ENCODE measurements around the gene GPC6.
A peak's percentile ranks its signal among the peaks of the same experiment; 100 is the strongest.

The GPC6 gene

GRCh38 chr13:93496985-93497673 lies 270.5 kb downstream of the GPC6 start:
- DNase-seq (ENCODE audit: low spot score): no peak
- FAIRE-seq: no peak

GRCh38 chr13:93499991-93500390 lies 273.4 kb downstream of the GPC6 start:
- no peak for DNase-seq (ENCODE audit: low spot score)
- no peak for FAIRE-seq

GRCh38 chr13:93502071-93502470 lies 275.5 kb downstream of the GPC6 start:
- DNase-seq (ENCODE audit: low spot score) (no peak), FAIRE-seq (no peak)

GRCh38 chr13:93502987-93503615 lies 276.5 kb downstream of the GPC6 start:
- DNase-seq (ENCODE audit: low spot score): no peak

GRCh38 chr13:93505104-93505952 lies 278.7 kb downstream of the GPC6 start:
- DNase-seq (ENCODE audit: low spot score) (no peak), FAIRE-seq (no peak)

More at GRCh38 chr13:93502987-93503615, 276.5 kb downstream of the GPC6 start:
- no peak for FAIRE-seq

GRCh38 chr13:93511011-93511410 lies 284.4 kb downstream of the GPC6 start:
- FAIRE-seq (no peak), DNase-seq (ENCODE audit: low spot score) (no peak)

- FAIRE-seq (no peak), DNase-seq (ENCODE audit: low spot score) (no peak)
Observed at GRCh38 chr13:93515267-93515666, 288.7 kb downstream of the GPC6 start.

- no peak for FAIRE-seq
- no peak for DNase-seq (ENCODE audit: low spot score)
Observed at GRCh38 chr13:93517658-93518057, 291.1 kb downstream of the GPC6 start.

GRCh38 chr13:93521307-93521706 lies 294.7 kb downstream of the GPC6 start:
- FAIRE-seq (no peak), DNase-seq (ENCODE audit: low spot score) (no peak)

GRCh38 chr13:93522501-93522900 lies 295.9 kb downstream of the GPC6 start:
- peak; percentile 50 for DNase-seq (ENCODE audit: low spot score)
- peak; percentile 79 for FAIRE-seq

- DNase-seq (ENCODE audit: low spot score) (no peak), FAIRE-seq (no peak)
Observed at GRCh38 chr13:93525087-93525486, 298.5 kb downstream of the GPC6 start.

GRCh38 chr13:93527748-93528297 lies 301.2 kb downstream of the GPC6 start:
- no peak for FAIRE-seq

GRCh38 chr13:93529961-93530360 lies 303.4 kb downstream of the GPC6 start:
- DNase-seq (ENCODE audit: low spot score) (no peak), FAIRE-seq (no peak)

More at GRCh38 chr13:93527748-93528297, 301.2 kb downstream of the GPC6 start:
- no peak for DNase-seq (ENCODE audit: low spot score)

- DNase-seq (ENCODE audit: low spot score): no peak
- FAIRE-seq: no peak
Observed at GRCh38 chr13:93534181-93534700, 307.6 kb downstream of the GPC6 start.

- FAIRE-seq (no peak), DNase-seq (ENCODE audit: low spot score) (peak; percentile 35)
Observed at GRCh38 chr13:93535251-93535650, 308.6 kb downstream of the GPC6 start.

- no peak for FAIRE-seq
Observed at GRCh38 chr13:93539914-93540313, 313.3 kb downstream of the GPC6 start.

GRCh38 chr13:93547886-93548285 lies 321.3 kb downstream of the GPC6 start:
- no peak for DNase-seq (ENCODE audit: low spot score)
- FAIRE-seq: no peak

More at GRCh38 chr13:93539914-93540313, 313.3 kb downstream of the GPC6 start:
- no peak for DNase-seq (ENCODE audit: low spot score)

- DNase-seq (ENCODE audit: low spot score) (peak; percentile 8), FAIRE-seq (no peak)
Observed at GRCh38 chr13:93549326-93550005, 322.9 kb downstream of the GPC6 start.

GRCh38 chr13:93550236-93550635 lies 323.6 kb downstream of the GPC6 start:
- no peak for FAIRE-seq

GRCh38 chr13:93552596-93552995 lies 326.0 kb downstream of the GPC6 start:
- FAIRE-seq (no peak), DNase-seq (ENCODE audit: low spot score) (no peak)

More at GRCh38 chr13:93550236-93550635, 323.6 kb downstream of the GPC6 start:
- DNase-seq (ENCODE audit: low spot score): no peak

GRCh38 chr13:93554514-93554913 lies 327.9 kb downstream of the GPC6 start:
- DNase-seq (ENCODE audit: low spot score) (no peak), FAIRE-seq (no peak)

All from RCC 7860 (cell line).